ENCODE measurements around the gene TEDDM1. TPM values are rescaled to one million over a fixed set of nuclear protein-coding genes. Genes with fewer than 3 reads are reported as not detected.

Gene TEDDM1
- total RNA-seq, 1 donor from 2014 or later, result not detected

DNA sequence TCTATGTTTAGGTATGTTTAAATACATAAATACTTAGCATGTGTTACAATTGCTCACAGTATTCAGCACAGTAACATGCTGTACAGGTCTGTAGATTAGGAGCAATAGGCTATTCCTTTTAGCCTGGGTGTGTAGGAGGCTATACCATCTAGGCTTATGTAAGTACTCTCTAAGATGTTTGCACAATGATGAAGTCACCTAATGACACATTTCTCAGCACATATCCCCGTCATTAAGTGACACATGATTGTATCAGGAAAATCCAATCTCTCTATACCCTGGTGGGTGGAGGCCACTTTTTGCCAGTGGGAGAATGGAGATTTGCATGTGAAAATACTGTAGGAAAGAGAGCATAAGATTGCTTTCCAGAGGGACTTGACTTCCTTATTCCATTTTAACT, 5.5 kb upstream of the TEDDM1 start:
- no peak for DNase-seq

DNA sequence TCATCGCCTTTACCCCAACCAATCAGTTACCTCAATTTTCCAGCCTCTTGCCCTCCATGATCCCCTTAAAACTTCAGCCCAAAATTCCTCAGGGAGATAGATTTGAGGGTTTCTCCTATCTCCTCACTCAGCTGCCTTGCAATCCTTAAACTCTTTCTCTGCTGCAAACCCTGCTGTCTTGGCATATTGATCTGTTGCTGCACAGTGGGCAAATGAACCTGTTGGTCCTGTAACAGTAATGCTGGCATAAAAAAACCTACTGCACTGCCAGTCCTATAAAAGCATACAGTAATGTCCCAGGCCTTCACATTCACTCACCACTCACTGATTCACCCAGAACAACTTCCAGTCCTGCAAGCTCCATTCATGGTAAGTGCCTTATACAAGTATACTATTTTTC, 5.1 kb upstream of the TEDDM1 start:
- no peak for DNase-seq

DNA sequence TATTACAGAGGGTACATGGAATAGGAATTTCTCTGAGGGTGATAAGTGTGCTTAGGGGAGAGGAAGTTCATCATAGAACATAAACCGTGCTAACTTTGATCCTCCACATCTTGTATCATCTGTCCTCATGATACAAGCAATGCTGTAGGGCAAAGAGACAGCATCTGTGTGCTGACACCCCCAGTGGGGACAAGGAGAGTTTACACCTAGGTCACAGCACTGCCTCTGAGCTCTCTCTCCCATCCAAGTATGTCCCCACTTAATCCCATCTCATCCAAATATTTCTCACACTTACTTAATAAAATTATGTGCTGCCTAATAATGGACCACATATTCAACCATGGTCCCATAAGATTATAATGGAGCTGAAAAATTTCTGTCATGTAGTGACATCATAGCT, 4.3 kb upstream of the TEDDM1 start:
- no peak for DNase-seq

DNA sequence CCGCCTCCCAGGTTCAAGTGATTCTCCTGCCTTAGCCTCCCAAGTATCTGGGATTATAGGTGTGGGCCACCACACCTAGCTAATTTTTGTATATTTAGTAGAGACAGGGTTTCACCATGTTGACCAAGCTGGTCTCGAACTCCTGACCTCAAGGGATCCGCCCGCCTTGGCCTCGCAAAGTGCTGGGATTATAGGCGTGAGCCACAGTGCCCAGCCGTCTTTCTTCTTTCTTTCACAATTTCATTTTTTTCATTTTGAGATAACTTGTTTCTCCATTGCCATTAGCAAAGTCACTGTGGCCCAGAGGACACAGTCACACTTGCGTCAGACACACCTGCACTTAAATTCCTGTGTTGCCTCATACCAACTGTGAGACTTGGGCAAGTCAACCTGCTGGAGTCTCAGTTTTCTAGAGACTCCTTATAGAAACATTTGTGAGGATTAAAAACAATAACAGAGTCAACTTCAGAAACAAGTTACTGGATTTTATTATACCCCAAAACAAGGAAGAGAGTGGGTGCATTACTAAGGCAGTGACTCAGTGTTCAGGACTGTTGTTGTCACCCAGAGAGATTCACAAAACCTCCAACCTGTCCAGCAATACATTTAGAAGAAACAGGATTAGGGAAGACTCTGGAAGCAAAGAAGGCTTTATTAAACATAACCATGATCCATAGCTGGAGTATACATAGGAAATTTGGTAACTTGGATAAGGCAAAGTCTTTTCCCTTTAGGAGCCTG, 2.6 kb downstream of the TEDDM1 start:
- no peak for DNase-seq

DNA sequence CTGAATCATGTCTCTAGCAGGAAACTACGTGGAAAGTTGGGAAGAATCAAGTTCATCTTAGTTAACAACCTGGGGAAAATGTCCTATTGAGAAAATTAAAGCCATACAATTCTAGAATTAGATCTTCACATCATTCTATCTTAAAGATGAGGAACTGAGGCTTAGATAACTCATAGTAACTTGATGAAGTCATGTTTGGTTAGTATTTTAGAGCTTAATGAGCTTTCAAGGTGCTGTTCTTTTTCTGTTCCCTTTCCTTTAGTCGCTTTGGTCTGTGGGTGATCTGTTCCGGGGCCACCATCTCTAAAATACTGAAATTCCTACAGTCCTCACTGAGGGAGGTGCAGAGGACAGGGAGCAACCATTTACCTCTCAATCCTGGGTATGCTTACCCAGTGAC, 4.6 kb downstream of the TEDDM1 start:
- no peak for DNase-seq

DNA sequence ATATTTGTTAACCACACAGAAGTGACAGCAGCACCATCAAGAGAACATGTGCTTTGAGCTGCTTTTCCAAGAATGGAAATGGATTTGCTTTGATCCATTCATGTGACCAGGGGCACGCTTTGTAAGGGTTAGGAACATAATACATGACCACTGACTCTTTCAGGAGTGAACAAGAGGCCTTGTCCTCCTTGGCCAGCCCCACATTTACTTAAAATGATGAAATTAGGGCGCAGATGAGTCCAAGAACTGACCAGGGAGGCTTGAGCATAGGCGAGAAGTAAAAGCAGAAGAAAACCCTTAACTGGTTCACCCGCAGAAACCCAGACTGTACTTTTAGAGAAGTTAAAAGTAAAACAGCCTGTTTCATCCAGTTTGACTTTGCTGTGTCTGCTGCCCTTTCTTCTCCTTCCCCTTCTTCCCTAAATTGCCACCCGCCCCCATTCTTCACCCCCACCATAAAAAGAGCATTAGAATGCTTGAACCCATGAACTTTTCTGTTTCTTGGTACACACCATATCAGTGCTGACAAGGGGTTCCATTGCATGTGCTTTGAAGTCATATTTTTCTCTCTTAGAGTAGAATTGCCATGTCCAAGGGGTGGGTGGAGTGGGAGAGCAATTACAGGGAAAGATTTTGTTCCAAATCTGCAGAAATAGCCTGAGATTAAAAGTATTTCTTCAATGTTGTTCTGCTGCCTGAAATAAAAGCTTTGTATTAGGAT, 6.3 kb downstream of the TEDDM1 start:
- no peak for DNase-seq

DNA sequence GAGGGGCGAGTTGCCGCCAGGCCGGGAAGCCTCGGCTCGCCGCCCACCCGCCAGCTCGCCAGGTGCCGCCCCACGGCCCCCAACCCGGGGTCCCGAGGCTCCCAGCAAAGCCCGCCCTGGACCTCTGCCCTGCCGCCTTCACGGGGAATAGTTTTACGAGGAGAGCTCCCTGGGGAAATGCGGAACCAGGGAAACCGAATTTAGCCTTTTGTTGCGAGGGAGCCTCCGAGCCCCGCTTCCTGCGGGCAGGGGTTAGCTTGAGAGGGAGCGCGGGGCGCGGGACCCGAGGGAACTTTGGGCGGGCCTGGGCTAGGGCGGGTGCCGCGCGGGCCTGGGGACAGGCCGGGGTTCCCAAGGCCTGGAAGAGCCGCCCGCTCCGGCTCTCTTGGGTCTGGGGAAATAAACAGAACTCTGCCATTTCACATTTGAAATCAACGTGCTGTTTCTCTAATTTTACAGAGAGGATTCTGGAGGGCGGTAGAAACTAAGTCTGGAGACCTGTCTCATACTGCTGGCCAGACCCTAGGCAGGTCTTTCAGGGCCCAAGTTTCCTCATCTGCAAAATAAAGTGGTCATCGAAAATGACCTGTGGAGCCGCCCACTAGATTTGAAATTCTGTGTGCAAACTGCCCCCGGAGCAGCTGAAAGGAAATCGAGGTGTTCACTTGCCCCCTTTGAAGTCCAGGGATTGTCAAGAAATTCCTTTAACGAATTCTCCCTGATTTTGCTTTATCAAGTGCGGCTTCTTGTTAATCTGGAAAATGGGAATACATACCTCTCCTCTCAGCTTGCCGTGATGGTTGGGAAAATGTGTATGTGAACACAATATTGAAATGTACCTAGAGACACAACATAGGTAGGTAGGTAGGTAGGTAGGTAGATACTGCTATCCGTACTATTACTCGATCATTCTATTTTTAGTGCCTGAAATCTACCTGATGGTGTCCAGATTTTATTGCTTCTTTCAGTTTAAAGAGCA, 8.1 kb downstream of the TEDDM1 start:
- peak; percentile 41 for DNase-seq

DNA sequence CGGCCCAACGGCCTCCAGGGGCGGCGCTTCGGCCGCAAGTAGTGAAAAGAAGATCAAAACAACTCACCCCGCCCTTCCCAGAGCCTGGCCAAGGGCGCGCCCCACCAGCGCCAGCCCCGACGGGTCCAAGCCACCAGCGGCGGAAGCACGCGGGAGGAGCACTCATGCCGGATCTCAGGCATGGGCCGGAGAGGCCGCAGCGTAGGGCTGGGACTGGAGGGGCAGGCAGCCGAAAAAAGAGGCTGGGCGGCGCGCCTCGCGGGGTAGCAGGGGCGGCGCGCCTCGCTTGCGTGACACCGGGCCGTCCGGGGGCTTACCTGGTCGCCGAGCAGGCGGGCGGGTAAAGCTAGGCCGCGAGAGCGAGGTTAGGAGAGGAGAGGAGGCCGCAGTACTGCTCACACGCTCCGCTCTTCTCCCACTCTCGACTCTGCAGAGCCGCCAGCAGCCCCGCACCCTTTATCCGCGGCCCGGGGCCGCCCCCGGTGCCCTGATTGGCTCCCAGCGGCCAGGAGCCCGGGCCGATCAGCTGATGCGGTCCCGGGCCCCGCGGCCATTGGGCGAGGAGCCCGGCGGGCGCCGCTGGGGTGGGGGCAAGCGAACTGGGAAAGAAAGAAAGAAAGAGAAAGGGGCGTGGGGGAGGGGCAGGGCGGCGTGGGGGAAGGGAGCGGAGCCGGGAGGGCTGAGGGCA, 9.0 kb downstream of the TEDDM1 start, which contains the start of gene GLUL:
Gene GLUL (minus strand): TSS at position 429 of the 688 bp plus-strand sequence. CDS start 3,053 bp downstream, outside the sequence.
- peak; percentile 92 for DNase-seq

DNA sequence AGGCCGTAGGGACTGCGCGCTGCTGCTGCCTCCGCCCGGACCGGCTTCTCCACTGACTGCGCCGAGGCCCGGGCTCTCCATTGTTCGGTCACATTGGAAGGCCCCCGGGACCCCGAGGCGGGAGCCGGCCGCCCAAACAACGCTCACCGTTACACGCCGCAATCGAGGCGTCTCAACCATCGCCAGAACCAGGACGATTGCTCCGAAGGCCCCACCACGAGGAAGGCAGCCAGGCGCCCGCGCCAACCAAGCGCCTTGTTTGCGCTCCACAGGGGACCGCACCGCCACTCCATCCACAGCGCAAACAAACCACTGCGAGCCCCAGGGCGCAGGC, 9.5 kb downstream of the TEDDM1 start:
- DNase-seq, result no peak

DNA sequence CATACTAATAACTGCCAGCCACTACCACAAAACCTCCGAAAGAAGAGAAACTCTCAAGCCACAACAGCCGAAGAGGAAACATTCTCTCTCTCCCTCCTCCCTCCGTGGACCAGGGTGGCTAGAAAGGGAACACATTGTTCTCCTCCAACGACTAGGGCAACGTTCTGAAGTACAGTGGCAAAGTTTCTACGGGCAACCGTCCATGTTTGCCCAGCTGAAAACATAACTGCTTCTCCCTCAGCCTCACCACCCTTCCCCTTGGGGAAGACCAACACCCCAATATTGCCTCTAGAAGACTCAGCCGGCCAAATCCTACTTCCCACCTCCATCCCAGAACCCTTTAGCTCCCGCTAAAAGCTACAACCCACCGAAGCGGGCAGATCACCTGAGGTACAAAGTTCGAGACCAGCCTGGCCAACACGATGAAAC, 10.8 kb downstream of the TEDDM1 start:
- DNase-seq, result no peak

DNA sequence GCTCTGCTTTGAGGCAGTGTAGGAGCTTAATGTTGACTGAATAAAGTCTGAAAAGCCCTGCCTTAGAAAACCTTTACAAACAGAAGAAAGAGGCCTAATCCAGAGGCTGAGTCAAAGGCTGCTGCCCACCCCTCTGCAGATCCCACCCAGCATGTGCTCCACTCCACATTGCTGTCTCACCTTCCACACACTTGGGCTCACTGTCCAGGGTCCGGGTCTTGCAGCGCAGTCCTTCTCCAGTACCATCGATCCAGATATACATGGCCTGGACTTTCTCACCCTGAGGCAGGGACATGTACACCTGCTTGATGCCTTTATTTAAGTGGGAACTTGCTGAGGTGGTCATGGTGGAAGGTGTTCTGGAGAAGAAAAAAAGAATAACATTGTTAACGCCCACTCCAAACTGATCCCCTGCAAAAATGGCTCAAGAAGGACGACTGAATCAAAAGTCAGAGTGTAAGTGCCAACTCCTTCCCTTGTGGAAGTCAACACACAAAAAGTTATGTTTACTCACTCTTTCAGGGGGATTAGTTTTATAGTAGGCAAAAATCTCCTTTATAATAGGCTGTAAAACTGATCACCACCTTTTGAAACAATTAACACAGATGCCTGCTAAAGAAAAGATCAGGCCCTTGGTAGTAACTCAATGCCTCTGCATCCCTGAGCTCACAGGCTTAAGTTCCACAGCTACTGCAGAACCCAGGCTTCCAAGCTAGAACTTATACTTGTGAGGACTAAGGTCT, 11.9 kb downstream of the TEDDM1 start:
- DNase-seq, result no peak

DNA sequence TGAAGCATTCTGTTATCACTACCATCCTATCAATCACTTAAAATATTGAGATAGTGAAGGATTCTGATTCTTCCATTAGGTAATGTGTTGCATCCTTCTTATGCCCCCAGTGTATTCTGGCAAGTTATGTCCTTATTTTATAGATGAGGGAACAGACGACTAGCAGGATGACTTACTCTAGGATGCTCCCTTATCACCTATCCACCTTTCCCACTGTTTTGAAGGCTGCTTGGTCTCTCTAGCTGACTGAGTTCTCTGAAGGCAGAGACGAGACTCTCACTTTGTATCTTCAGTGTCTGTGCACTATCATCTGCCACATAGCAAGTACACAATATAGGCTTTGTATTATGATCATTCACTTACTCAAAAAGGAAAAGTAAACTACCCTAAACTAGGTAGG, 12.9 kb downstream of the TEDDM1 start:
- no peak for DNase-seq

DNA sequence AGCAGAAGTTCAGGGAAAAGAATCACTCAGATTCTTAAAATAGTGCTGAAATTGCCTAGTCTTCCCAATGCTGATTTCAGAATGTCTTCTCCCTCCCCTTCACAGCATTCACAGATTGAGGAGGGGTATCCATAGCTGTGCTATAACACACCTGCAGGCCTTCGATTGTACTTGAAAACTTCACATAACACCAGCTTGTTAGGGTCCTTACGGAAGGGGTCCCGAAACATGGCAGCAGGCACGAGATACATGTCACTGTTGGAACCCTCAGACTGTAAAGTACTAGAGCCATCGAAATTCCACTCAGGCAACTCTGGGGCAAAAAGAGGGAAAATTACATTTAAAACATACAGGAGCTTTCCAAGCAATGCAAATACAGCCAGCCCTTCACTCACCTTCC, 13.5 kb downstream of the TEDDM1 start:
- no peak for DNase-seq

DNA sequence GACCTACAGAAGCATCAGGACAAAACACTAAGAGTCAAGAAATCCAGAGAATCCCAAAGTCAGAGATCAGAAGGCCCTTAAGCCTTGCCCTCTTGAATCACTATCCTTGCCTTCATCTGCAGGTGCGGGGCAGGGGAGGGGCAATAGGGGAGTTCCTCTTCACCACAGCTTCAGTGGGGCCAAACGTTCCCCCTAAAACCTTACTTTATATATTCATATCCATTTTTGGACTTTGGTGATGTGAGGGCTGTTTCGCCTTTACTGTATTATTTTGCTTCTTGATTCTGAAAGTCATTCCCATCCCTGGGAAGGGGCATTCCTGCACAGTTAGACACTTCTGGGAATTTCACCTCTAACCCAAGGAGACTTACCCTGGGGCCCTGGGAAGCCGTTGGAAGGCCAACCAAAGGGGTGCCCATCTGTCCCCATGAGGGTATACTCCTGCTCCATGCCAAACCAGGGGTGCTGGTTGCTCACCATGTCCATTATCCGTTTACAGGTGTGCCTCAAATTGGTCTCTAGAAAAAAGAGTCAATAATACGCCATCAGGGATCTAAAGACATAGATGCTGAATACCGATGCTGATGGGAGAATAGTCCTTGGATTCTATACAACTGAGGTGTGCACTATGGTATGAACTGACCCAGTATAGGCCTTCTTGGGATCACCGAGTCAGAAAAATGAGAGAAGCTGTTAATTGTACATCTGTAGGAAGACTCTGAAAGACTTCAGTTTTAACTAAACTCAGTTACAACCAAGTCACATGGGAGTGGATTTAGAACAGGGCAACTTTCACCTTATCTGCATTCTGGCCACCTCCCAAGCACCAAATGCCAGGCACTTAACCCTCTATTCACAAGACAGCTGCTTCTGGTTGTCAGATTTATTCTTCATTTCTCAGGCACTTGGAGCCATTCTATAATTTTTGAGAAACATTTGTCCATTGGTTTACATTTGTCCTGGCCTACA, 14.3 kb downstream of the TEDDM1 start:
- DNase-seq, result no peak

DNA sequence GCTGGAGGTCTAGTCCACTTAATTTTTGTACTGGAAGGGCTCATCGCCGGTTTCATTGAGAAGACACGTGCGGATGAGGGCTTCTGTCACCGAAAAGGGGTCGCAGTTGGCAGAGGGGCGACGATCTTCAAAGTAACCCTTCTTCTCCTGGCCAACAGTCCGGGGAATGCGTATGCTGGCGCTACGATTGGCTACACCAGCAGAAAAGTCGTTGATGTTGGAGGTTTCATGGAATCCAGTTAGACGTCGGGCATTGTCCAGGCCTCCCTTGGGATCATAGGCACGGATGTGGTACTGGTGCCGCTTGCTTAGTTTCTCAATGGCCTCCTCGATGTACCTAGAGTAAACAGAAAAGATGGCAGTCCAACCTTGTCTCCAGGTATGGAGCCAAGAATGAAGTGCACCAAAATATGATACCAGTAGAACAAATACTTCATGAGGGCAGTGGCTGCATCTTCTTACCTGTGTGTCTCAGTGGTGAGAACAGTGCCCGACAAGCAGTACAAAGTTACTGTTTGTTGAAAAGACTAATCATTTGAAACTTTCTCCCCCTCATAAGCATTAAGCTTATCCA, 16.0 kb downstream of the TEDDM1 start:
- DNase-seq, result no peak

DNA sequence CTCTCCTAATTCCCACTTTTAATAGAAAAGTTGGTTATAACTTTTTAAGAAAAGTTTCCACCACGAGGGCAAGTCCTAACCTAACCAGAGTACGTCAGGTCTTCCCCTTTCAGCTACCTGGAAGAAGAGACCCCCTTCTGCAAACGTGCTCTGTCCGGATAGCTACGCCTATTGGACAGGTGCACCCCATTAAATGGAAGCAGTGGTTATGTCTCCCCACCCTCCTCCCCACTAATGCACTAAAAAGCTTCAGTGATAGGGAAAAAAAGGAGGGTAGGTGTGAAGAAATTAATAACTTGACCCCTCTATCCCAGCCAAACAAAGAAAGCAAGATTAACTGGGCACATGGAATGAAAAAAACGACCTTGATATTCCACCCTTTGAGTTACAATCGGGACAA, 16.5 kb downstream of the TEDDM1 start:
- no peak for DNase-seq

DNA sequence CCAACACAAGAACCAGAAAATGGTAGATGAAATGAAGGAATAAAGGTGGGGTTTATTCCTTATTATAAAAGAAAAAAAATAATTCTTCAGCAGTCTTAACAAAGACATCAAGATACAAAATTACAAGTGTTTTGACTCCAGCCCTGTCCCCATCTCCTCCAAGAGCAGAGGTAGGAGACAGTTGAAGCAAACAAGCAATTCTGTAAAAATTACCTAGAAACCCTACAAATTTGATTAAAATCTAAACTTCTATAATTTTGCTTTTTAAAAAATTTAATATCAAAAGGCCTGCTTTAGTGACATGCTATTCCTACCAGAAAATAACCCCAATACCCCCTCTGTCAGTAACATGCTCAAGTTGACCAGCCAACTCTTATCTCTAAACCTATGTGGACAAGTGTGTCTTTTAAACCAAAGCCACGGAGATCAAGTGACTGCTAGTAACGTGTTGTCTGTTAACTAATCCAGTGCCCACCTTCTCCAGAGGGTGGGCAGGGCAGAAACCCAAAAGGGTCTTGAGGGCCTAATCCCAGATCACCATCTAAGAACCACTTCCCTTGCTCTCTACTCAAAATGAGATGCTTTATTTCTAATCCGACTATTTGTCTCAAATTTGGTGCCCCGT, 17.3 kb downstream of the TEDDM1 start:
- DNase-seq, result no peak

DNA sequence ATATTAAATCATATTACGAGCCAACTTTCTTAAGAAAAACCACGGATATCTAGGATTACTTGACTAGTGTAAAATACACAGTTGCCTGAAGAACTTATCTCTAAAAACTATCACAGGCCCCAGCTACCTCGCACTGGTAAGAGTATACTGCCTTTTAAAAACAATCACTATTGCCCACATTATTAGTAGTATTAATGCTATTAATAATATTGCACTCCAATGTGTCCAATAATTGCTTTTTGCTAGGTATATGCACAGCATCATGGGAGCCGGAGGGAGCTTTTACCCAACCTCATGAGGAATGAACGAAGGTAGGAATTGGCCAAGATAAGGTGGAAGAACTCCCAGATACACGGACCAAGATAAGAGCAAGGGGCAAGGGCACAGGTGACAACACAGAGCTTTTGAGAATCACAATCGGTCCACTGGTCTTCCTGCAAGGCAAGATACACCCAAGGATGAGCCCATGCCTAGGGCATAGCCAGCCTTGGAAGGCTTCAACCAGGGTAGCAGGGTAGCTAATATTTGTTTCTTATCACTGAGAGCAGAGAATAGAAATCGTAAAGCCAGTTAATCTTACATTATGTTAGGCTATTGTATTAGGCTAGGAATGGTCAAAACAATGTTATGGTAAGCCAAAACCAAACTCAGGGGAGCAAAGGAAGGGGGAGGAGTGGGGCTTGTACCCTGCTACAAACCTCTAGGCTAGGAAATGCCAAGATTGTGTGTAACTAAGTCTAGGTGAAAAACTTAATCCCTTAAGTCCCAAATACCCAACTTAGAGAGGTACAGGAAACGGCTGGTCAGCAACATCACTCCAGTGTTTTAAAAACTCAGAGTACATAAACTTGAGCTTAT, 18.3 kb downstream of the TEDDM1 start:
- no peak for DNase-seq
